ENCODE results near the gene ZSWIM8.
A peak's percentile ranks its signal among the peaks of the same experiment; 100 is the strongest.

DNA sequence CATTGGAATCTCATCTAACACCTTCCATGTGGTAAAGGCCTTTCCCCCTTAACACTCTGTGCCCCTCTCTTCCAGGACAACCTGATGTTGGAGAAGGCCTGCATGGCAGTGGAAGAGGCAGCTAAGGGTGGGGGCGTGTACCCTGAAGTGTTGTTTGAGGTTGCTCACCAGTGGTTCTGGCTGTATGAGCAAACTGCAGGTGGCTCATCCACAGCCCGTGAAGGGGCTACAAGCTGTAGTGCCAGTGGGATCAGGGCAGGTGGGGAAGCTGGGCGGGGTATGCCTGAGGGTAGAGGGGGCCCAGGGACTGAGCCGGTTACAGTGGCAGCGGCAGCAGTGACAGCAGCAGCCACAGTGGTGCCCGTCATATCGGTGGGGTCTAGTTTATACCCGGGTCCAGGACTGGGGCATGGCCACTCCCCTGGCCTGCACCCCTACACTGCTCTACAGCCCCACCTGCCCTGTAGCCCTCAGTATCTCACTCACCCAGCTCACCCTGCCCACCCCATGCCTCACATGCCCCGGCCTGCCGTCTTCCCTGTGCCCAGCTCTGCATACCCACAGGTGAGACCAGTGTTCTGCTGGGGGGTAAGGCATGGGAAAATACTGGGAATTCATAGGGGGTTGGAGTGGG lies 13.6 kb downstream of the ZSWIM8 start:
- TF ChIP-seq, protein P1, sequence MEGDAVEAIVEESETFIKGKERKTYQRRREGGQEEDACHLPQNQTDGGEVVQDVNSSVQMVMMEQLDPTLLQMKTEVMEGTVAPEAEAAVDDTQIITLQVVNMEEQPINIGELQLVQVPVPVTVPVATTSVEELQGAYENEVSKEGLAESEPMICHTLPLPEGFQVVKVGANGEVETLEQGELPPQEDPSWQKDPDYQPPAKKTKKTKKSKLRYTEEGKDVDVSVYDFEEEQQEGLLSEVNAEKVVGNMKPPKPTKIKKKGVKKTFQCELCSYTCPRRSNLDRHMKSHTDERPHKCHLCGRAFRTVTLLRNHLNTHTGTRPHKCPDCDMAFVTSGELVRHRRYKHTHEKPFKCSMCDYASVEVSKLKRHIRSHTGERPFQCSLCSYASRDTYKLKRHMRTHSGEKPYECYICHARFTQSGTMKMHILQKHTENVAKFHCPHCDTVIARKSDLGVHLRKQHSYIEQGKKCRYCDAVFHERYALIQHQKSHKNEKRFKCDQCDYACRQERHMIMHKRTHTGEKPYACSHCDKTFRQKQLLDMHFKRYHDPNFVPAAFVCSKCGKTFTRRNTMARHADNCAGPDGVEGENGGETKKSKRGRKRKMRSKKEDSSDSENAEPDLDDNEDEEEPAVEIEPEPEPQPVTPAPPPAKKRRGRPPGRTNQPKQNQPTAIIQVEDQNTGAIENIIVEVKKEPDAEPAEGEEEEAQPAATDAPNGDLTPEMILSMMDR (IDR thresholded peaks at IDR 0.05) = no peak
- TF ChIP-seq POLR2AphosphoS5 (IDR thresholded peaks at IDR 0.05) (peak in 1 of 2 donors; percentile 10), POLR2A (IDR thresholded peaks at IDR 0.05; ENCODE audit: low read depth) (no peak)

All from esophagus muscularis mucosa (tissue), 3 donors.